ENCODE measurements around the gene PPP1R27. TPM values are rescaled to one million over a fixed set of nuclear protein-coding genes. Genes with fewer than 3 reads are reported as not detected.

PPP1R27 gene
- total and polyA plus RNA-seq, 9 of the 15 experiments (the other 6 are each of a cell fraction or from before 2014, with no cell fraction given) = 0.29 to 6.9 (median 1.5) TPM; not detected in 2

DNA sequence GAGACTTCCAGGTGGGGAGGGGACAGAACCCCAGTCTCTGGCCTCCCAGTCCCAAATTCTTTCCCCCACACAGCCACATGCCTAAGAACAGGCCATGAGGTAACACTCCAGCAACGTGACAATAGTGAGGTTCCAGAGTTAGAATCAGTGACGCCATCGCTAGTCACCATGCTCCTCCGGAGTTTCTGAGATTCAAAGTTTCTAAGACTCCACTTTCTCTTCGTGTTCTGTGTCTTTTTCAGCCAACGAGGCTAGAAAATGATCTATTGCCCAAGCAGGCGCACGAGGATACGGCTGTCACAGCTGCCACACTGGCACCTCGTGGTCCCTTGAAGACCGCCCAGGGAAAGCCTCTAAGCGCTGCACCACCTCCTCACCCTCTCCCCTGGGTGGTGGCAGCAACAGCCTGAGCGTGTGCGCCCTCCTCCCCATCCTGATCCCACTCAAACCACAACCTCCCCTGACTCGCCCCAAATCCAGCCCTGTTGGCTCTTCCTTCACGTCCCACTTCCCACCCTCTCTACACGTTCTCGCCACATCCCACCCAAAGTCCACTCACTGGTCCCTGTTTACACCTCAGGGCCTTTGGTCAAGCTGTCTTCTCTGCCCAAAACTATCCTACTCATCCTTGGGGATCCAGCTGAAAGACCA is 2.8 kb downstream of the PPP1R27 start (continued):
- TF ChIP-seq MLLT1 (IDR thresholded peaks at IDR 0.05) = peak; percentile 34 to 72; a peak in 1 of 4 replicates
- TF ChIP-seq KDM4B (IDR thresholded peaks at IDR 0.05; ENCODE audit: borderline replicate concordance in 2 of 2, low read depth in 1 of 2) = no peak
- TF ChIP-seq ARHGAP35 (IDR thresholded peaks at IDR 0.05; ENCODE audit: partially characterized antibody) = peak; percentile 47
- TF ChIP-seq PHB2 (IDR thresholded peaks at IDR 0.05; ENCODE audit: low read depth) = 0 out of 2 replicates have a peak, but pooled peaks have one; percentile 37
- no peak for TF ChIP-seq HNRNPK (IDR thresholded peaks at IDR 0.05; ENCODE audit: low read depth, low read length, poor library complexity, severe bottlenecking)
- no peak for TF ChIP-seq ZNF785 (CRISPR knock-in tag; IDR thresholded peaks at IDR 0.05)
- TF ChIP-seq, protein P1, sequence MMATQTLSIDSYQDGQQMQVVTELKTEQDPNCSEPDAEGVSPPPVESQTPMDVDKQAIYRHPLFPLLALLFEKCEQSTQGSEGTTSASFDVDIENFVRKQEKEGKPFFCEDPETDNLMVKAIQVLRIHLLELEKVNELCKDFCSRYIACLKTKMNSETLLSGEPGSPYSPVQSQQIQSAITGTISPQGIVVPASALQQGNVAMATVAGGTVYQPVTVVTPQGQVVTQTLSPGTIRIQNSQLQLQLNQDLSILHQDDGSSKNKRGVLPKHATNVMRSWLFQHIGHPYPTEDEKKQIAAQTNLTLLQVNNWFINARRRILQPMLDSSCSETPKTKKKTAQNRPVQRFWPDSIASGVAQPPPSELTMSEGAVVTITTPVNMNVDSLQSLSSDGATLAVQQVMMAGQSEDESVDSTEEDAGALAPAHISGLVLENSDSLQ (IDR thresholded peaks at IDR 0.05) = 0 out of 2 replicates have a peak, but pooled peaks have one; percentile 4
- no peak for TF ChIP-seq DNMT1 (IDR thresholded peaks at IDR 0.05)
- peak; percentile 32; the same call in 1 of the 2 replicates for TF ChIP-seq ZBTB17 (CRISPR knock-in tag; IDR thresholded peaks at IDR 0.05)
- no peak for TF ChIP-seq HCFC1 (IDR thresholded peaks at IDR 0.05; ENCODE audit: low read depth, low read length)
- TF ChIP-seq SRSF1 (IDR thresholded peaks at IDR 0.05; ENCODE audit: low read depth, low read length) = no peak
- TF ChIP-seq, protein P2, sequence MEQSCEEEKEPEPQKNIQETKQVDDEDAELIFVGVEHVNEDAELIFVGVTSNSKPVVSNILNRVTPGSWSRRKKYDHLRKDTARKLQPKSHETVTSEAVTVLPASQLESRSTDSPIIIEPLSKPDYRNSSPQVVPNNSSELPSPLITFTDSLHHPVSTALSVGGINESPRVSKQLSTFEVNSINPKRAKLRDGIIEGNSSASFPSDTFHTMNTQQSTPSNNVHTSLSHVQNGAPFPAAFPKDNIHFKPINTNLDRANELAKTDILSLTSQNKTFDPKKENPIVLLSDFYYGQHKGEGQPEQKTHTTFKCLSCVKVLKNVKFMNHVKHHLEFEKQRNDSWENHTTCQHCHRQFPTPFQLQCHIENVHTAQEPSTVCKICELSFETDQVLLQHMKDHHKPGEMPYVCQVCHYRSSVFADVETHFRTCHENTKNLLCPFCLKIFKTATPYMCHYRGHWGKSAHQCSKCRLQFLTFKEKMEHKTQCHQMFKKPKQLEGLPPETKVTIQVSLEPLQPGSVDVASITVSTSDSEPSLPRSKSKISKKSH (CRISPR knock-in tag; IDR thresholded peaks at IDR 0.05) = no peak
- TF ChIP-seq, protein P3, sequence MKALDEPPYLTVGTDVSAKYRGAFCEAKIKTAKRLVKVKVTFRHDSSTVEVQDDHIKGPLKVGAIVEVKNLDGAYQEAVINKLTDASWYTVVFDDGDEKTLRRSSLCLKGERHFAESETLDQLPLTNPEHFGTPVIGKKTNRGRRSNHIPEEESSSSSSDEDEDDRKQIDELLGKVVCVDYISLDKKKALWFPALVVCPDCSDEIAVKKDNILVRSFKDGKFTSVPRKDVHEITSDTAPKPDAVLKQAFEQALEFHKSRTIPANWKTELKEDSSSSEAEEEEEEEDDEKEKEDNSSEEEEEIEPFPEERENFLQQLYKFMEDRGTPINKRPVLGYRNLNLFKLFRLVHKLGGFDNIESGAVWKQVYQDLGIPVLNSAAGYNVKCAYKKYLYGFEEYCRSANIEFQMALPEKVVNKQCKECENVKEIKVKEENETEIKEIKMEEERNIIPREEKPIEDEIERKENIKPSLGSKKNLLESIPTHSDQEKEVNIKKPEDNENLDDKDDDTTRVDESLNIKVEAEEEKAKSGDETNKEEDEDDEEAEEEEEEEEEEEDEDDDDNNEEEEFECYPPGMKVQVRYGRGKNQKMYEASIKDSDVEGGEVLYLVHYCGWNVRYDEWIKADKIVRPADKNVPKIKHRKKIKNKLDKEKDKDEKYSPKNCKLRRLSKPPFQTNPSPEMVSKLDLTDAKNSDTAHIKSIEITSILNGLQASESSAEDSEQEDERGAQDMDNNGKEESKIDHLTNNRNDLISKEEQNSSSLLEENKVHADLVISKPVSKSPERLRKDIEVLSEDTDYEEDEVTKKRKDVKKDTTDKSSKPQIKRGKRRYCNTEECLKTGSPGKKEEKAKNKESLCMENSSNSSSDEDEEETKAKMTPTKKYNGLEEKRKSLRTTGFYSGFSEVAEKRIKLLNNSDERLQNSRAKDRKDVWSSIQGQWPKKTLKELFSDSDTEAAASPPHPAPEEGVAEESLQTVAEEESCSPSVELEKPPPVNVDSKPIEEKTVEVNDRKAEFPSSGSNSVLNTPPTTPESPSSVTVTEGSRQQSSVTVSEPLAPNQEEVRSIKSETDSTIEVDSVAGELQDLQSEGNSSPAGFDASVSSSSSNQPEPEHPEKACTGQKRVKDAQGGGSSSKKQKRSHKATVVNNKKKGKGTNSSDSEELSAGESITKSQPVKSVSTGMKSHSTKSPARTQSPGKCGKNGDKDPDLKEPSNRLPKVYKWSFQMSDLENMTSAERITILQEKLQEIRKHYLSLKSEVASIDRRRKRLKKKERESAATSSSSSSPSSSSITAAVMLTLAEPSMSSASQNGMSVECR (CRISPR knock-in tag; IDR thresholded peaks at IDR 0.05) = no peak
- no peak for TF ChIP-seq SMC3 (conservative IDR thresholded peaks at IDR 0.05; ENCODE audit: insufficient read depth, low read depth, low read length)
- TF ChIP-seq ZSCAN29 (IDR thresholded peaks at IDR 0.05) = no peak
- TF ChIP-seq, protein P4, sequence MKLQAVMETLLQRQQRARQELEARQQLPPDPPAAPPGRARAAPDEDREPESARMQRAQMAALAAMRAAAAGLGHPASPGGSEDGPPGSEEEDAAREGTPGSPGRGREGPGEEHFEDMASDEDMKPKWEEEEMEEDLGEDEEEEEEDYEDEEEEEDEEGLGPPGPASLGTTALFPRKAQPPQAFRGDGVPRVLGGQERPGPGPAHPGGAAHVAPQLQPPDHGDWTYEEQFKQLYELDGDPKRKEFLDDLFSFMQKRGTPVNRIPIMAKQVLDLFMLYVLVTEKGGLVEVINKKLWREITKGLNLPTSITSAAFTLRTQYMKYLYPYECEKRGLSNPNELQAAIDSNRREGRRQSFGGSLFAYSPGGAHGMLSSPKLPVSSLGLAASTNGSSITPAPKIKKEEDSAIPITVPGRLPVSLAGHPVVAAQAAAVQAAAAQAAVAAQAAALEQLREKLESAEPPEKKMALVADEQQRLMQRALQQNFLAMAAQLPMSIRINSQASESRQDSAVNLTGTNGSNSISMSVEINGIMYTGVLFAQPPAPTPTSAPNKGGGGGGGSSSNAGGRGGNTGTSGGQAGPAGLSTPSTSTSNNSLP (IDR thresholded peaks at IDR 0.05; ENCODE audit: borderline replicate concordance, low read depth, low read length) = no peak
- no peak for TF ChIP-seq ZKSCAN1 (IDR thresholded peaks at IDR 0.05; ENCODE audit: low read depth, low read length)
- TF ChIP-seq XRCC4 (IDR thresholded peaks at IDR 0.05; ENCODE audit: extremely low read depth, insufficient read depth, insufficient read length) = no peak
